ENCODE data around the gene ELMO1. TPM values are rescaled to one million over a fixed set of nuclear protein-coding genes. Genes with fewer than 3 reads are reported as not detected.

Gene ELMO1
- total and polyA plus RNA-seq, 10 of the 15 experiments (the other 5 are each of a cell fraction or from before 2014, with no cell fraction given), result 22.6 to 85.9 (median 56.6) TPM

- BruUV-seq (replicated peaks), result no TSS peak
- SMC1A ChIA-PET (ENCODE audit: uncharacterized antibody, unreplicated experiment), result no interaction called here
Observed at GRCh38 chr7:37033141-37033540, 415.5 kb downstream of the ELMO1 start.

More at GRCh38 chr7:37033141-37033540, 415.5 kb downstream of the ELMO1 start:
- ChIA-PET POLR2A (no interaction called here), RAD21 (ENCODE audit: unreplicated experiment) (no interaction called here), CTCF (no interaction called here)
- ATAC-seq (no peak), FAIRE-seq (no peak), DNase-seq (ENCODE audit: low read depth, low spot score) (no peak)
- in situ Hi-C loops (cut with MboI), result no loop called here
- no peaks in the 10 kb centered on the region for H3K79me2 ChIP-seq (ENCODE audit: control insufficient read depth, insufficient read depth, low read length)
- H3K4me2 ChIP-seq (ENCODE audit: control insufficient read depth, insufficient read depth), result no peak overlapping the region
- TF ChIP-seq SUZ12 (IDR thresholded peaks at IDR 0.05; ENCODE audit: unreplicated experiment) (no peak), IKZF1 (conservative IDR thresholded peaks at IDR 0.05) (no peak), WRNIP1 (IDR thresholded peaks at IDR 0.05; ENCODE audit: borderline replicate concordance, low read depth, low read length) (no peak), BCL11A (IDR thresholded peaks at IDR 0.05; ENCODE audit: low read depth, low read length) (no peak), ASH2L (IDR thresholded peaks at IDR 0.05; ENCODE audit: borderline replicate concordance, low read depth) (no peak), POLR2A (IDR thresholded peaks at IDR 0.05; ENCODE audit: low read depth, low read length) (no peak), FOS (IDR thresholded peaks at IDR 0.05; ENCODE audit: borderline replicate concordance, extremely low read depth, insufficient read length) (no peak), NR2F1 (conservative IDR thresholded peaks at IDR 0.05) (no peak), RELA (IDR thresholded peaks at IDR 0.05; ENCODE audit: borderline replicate concordance, partially characterized antibody) (no peak), SPI1 (IDR thresholded peaks at IDR 0.05; ENCODE audit: borderline replicate concordance, insufficient read depth, low read depth, low read length) (no peak), SREBF1 (IDR thresholded peaks at IDR 0.05; ENCODE audit: low read length) (no peak), FOXK2 (IDR thresholded peaks at IDR 0.05) (no peak), RFX5 (IDR thresholded peaks at IDR 0.05; ENCODE audit: low read depth, low read length) (no peak), RAD21 (IDR thresholded peaks at IDR 0.05; ENCODE audit: insufficient read depth, low read depth, low read length) (no peak)
- TF ChIP-seq, protein P1, sequence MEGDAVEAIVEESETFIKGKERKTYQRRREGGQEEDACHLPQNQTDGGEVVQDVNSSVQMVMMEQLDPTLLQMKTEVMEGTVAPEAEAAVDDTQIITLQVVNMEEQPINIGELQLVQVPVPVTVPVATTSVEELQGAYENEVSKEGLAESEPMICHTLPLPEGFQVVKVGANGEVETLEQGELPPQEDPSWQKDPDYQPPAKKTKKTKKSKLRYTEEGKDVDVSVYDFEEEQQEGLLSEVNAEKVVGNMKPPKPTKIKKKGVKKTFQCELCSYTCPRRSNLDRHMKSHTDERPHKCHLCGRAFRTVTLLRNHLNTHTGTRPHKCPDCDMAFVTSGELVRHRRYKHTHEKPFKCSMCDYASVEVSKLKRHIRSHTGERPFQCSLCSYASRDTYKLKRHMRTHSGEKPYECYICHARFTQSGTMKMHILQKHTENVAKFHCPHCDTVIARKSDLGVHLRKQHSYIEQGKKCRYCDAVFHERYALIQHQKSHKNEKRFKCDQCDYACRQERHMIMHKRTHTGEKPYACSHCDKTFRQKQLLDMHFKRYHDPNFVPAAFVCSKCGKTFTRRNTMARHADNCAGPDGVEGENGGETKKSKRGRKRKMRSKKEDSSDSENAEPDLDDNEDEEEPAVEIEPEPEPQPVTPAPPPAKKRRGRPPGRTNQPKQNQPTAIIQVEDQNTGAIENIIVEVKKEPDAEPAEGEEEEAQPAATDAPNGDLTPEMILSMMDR (IDR thresholded peaks at IDR 0.05 in 2 of 3, conservative IDR thresholded peaks at IDR 0.05 in 1 of 3; ENCODE audit: control insufficient read depth in 2 of 3, extremely low read depth in 1 of 3, insufficient read depth in 1 of 3, low read depth in 3 of 3, low read length in 3 of 3), result no peak
- no peaks in the 10 kb centered on the region for H3K4me1 ChIP-seq (ENCODE audit: control insufficient read depth, insufficient read depth, low read length)
- no peaks in the 10 kb centered on the region for H3K27me3 ChIP-seq (replicated peaks in 1 of 2; ENCODE audit: control insufficient read depth in 2 of 2, insufficient read depth in 2 of 2, low read length in 1 of 2)
- no peaks in the 10 kb centered on the region for H3K9me3 ChIP-seq (replicated peaks; ENCODE audit: control insufficient read depth, insufficient read depth, low read length)
- no peaks in the 10 kb centered on the region for H4K20me1 ChIP-seq (ENCODE audit: control insufficient read depth, insufficient read depth)
- H3K4me3 ChIP-seq, result no peak overlapping the region
- no peaks in the 10 kb centered on the region; a peak in 1 of 4 replicates for H3K36me3 ChIP-seq (ENCODE audit: control insufficient read depth in 2 of 2, insufficient read depth in 2 of 2, low read length in 1 of 2)
- intact Hi-C loops (cut with micrococcal nuclease; ENCODE audit: unreplicated experiment), result no loop called here
- 97% methylated on average over 8 of the region's 8 CpGs for WGBS (ENCODE audit: insufficient coverage, insufficient replicate concordance, low lambda C conversion rate, missing lambda C conversion rate)
- H2AFZ ChIP-seq (ENCODE audit: control insufficient read depth, low read depth, low read length), result no peak overlapping the region
- H3K27ac ChIP-seq (ENCODE audit: control insufficient read depth, insufficient read depth), result no peak overlapping the region
- H3K9ac ChIP-seq (ENCODE audit: control insufficient read depth, insufficient read depth, low read length), result no peak overlapping the region

Measured in GM12878 (cell line).